Activated naive CD8-positive, alpha-beta T cell treated with anti-CD3 and anti-CD28 coated beads, Interleukin-2, amount 50 U/mL, for 24 hours (primary cell): ENCODE data around the gene TSEN34.
"Not testable (repeated sequence)": the region's sequence is repeated elsewhere in the genome, so short reads cannot be mapped to it uniquely, and the experiment has no call there.

Experiments used
- ATAC-seq: fragments of 150-1000 bp; cut with Tn5 transposase; one replicate; pipeline ENCODE4 v1.10.0; 2021
- DNase-seq: peaks from one replicate; pipeline ENCODE4 v3.0.0; 2021
- H3K27ac Mint-ChIP-seq: one replicate; pipeline ENCODE4 v1.8.0; 2021; ENCODE audit warnings: mild to moderate bottlenecking, mixed read lengths
- H3K27me3 Mint-ChIP-seq: one replicate; pipeline ENCODE4 v1.8.0; 2021; ENCODE audit warnings: mixed read lengths
- H3K36me3 Mint-ChIP-seq: one replicate; pipeline ENCODE4 v1.8.0; 2021; ENCODE audit warnings: low read depth, mixed read lengths
- H3K4me1 Mint-ChIP-seq: one replicate; pipeline ENCODE4 v1.8.0; 2021; ENCODE audit warnings: mixed read lengths
- H3K4me3 Mint-ChIP-seq: one replicate; pipeline ENCODE4 v1.8.0; 2021; ENCODE audit warnings: mild to moderate bottlenecking, moderate library complexity, mixed read lengths
- H3K9me3 Mint-ChIP-seq: one replicate; pipeline ENCODE4 v1.8.0; 2021; ENCODE audit warnings: mixed read lengths

TSEN34 gene

GRCh38 chr19:54189735-54190502 lies 1.2 kb upstream of the TSEN34 start:
- H3K27me3 Mint-ChIP-seq: no peaks in the 10 kb centered on the region

DNA sequence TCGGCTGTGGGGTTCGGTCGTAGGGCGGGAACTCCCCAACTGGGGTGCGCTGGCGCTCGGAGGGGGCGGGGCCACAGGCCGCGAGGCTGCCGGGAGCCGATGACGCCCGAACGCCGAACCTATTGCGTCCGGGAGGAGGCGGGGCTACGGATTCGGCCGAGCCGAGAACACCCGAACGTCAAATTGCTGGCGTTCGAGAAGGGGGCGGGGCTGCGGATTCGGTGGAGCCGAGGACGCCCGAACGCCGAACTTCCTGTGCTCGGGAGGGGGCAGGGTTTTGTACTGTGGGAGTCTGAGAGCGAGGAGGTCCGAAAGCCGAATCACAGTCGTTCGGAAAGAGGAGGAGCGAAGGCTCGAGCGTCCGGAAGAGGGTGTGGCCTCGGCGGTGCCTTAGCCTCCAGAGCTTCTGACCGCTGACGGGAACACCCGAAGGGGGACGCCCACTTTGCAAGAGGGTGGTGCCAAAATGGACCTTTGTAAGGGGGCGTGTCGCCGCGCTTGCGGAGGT lies 551 bp upstream of the TSEN34 start:
- Mint-ChIP-seq H3K4me3 (peak overlapping the region; percentile 85), H3K9me3 (no peaks in the 10 kb centered on the region), H3K36me3 (peaks cover 31% of the 10 kb centered on the region), H3K4me1 (peaks cover 32% of the 10 kb centered on the region), H3K27me3 (no peaks in the 10 kb centered on the region), H3K27ac (peak overlapping the region; percentile 98)
- ATAC-seq (peak; percentile 63), DNase-seq (peak; percentile 100)

More at GRCh38 chr19:54189735-54190502, 1.2 kb upstream of the TSEN34 start:
- Mint-ChIP-seq H3K4me1 (peaks cover 32% of the 10 kb centered on the region), H3K9me3 (no peaks in the 10 kb centered on the region), H3K36me3 (peaks cover 31% of the 10 kb centered on the region), H3K4me3 (peak overlapping the region; percentile 85), H3K27ac (peak overlapping the region; percentile 98)
- ATAC-seq (peak; percentile 62), DNase-seq (peak; percentile 100)

DNA sequence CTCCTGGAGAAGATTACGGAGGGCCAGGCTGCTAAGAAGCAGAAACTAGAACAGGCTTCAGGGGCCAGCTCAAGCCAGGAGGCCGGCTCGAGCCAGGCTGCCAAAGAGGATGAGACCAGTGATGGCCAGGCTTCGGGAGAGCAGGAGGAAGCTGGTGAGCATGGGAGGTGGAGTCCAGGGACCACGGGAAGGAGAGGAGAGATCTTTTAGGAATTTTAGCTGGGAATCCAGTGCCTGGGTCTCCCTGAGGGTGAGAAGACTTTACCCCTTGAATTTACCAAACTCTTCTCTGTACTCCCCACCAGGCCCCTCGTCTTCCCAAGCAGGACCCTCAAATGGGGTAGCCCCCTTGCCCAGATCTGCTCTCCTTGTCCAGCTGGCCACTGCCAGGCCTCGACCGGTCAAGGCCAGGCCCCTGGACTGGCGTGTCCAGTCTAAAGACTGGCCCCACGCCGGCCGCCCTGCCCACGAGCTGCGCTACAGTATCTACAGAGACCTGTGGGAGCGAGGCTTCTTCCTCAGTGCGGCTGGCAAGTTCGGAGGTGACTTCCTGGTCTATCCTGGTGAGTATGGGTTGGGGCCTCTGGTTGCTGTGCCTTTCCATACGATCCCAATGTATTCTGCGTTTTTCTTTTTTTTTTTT lies 824 bp downstream of the TSEN34 start:
- no peaks in the 10 kb centered on the region for H3K27me3 Mint-ChIP-seq
- peak overlapping the region; percentile 85 for H3K4me3 Mint-ChIP-seq
- H3K27ac Mint-ChIP-seq: peak overlapping the region; percentile 88
- DNase-seq (no peak), ATAC-seq (no peak)
- H3K9me3 Mint-ChIP-seq: no peaks in the 10 kb centered on the region
- peaks cover 30% of the 10 kb centered on the region for H3K4me1 Mint-ChIP-seq
- peaks cover 25% of the 10 kb centered on the region for H3K36me3 Mint-ChIP-seq

DNA sequence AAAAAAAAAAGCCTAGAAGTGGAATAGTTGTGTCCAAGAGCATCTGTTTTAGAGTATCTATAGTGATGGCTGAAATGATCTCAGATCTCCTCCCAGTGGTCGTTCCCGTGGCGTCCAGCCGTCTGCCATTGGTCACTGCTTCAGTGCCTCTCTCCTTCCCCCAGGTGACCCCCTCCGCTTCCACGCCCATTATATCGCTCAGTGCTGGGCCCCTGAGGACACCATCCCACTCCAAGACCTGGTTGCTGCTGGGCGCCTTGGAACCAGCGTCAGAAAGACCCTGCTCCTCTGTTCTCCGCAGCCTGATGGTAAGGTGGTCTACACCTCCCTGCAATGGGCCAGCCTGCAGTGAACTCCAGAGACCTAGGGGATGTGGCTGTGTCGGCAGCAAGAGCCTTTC lies 1.9 kb downstream of the TSEN34 start:
- H3K27me3 Mint-ChIP-seq: no peaks in the 10 kb centered on the region
- no peak for DNase-seq
- peak overlapping the region; percentile 21 for H3K4me3 Mint-ChIP-seq
- H3K9me3 Mint-ChIP-seq: no peaks in the 10 kb centered on the region
- H3K27ac Mint-ChIP-seq: no peak overlapping the region
- no peak for ATAC-seq
- H3K4me1 Mint-ChIP-seq: peaks cover 20% of the 10 kb centered on the region
- H3K36me3 Mint-ChIP-seq: peaks cover 20% of the 10 kb centered on the region

- DNase-seq, H3K27me3 Mint-ChIP-seq, H3K27ac Mint-ChIP-seq, ATAC-seq, H3K4me3 Mint-ChIP-seq, H3K9me3 Mint-ChIP-seq: not testable (repeated sequence)
- peaks cover 20% of the 10 kb centered on the region for H3K36me3 Mint-ChIP-seq
- peaks cover 25% of the 10 kb centered on the region for H3K4me1 Mint-ChIP-seq
Measured at GRCh38 chr19:54194463-54194862, 3.4 kb downstream of the TSEN34 start.

DNA sequence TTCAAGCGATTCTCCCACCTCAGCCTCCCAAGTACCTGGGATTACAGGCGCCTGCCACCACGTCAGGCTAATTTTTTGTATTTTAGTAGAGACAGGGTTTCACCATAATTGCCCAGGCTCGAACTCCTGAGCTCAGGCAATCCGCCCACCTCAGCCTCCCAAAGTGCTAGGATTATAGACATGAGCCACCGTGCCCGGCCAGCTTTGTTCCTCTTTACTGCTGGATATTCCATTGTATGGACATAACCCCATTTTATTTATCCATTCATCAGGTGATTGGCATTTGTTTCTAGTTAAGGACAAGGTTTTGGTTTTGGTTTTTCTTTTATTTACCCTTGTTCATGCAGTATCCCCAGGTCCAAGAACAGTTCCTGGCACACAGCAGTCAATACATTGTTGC lies 5.4 kb downstream of the TSEN34 start:
- peaks cover 5% of the 10 kb centered on the region for H3K27me3 Mint-ChIP-seq
- H3K36me3 Mint-ChIP-seq: peaks cover 31% of the 10 kb centered on the region
- no peak overlapping the region for H3K27ac Mint-ChIP-seq
- no peak overlapping the region for H3K4me3 Mint-ChIP-seq
- no peak for ATAC-seq
- DNase-seq: no peak
- H3K4me1 Mint-ChIP-seq: peaks cover 31% of the 10 kb centered on the region
- H3K9me3 Mint-ChIP-seq: no peaks in the 10 kb centered on the region

DNA sequence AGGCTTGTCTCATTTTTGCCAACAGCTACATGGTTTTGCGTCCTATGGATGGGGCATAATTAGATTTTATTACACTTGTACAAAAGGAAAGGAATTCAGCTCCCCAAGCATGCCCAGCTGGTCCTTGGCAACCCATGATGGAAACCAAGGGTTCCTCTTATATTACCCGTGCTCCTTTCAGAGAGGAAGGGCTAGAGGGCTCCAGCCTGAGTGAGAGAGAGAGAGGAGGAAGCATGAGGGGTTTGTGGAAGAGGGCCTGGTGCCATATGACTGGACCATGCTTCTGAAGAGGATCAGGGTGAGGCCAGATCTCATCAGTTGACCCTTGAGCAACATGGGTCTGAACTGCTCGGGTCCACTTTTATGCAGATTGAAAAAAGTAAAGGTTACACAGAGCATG lies 6.0 kb downstream of the TSEN34 start:
- Mint-ChIP-seq H3K9me3 (no peaks in the 10 kb centered on the region), H3K4me1 (peaks cover 31% of the 10 kb centered on the region), H3K36me3 (peaks cover 37% of the 10 kb centered on the region), H3K27ac (no peak overlapping the region), H3K4me3 (no peak overlapping the region), H3K27me3 (peaks cover 5% of the 10 kb centered on the region)
- no peak for ATAC-seq
- DNase-seq: no peak

DNA sequence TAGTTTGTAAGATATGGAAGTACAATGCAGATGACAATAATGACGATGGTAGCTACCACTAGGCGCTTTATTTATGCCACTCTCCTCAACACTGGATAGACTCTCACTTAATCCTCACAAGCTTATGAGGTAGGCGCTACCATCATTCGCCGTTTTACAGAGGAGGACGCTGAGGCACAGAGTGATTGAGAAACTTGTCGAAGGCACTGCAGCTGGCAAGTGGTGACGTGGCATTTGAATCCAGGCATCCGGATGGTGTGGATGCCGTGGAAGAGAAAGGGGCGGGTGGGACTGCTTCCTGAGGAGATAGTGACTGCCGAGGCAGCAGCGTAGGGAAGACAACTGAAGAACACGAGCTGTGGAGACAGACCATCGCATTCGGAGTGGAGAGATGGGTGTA lies 8.3 kb downstream of the TSEN34 start:
- H3K9me3 Mint-ChIP-seq: no peaks in the 10 kb centered on the region
- peaks cover 46% of the 10 kb centered on the region for H3K4me1 Mint-ChIP-seq
- H3K27me3 Mint-ChIP-seq: peaks cover 5% of the 10 kb centered on the region
- H3K27ac Mint-ChIP-seq: peak overlapping the region; percentile 89
- no peak for ATAC-seq
- peaks cover 45% of the 10 kb centered on the region for H3K36me3 Mint-ChIP-seq
- H3K4me3 Mint-ChIP-seq: peak overlapping the region; percentile 95
- no peak for DNase-seq

DNA sequence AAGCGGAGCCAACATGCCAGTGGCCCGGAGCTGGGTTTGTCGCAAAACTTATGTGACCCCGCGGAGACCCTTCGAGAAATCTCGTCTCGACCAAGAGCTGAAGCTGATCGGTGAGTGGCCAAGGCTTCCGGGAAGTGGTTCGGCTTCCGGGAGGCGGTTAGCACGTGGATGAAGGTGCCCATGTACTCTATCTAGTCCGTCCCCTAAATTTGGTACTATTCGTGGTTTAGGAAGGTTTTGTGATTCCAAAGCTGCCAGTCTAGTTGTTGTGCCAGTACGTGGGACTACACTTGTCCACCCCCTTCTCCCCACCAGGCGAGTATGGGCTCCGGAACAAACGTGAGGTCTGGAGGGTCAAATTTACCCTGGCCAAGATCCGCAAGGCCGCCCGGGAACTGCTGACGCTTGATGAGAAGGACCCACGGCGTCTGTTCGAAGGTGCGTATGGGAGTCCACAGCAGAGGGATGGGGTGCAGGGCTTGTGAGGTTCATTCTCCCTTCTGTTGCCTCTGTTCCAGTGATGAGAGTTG lies 10.1 kb downstream of the TSEN34 start:
- DNase-seq (peak; percentile 22), ATAC-seq (no peak)
- Mint-ChIP-seq H3K4me3 (peak overlapping the region; percentile 95), H3K9me3 (no peaks in the 10 kb centered on the region), H3K27ac (peak overlapping the region; percentile 100), H3K27me3 (peaks cover 5% of the 10 kb centered on the region), H3K4me1 (peaks cover 65% of the 10 kb centered on the region), H3K36me3 (peaks cover 56% of the 10 kb centered on the region)

GRCh38 chr19:54201980-54202379 lies 10.9 kb downstream of the TSEN34 start:
- Mint-ChIP-seq H3K36me3 (peaks cover 63% of the 10 kb centered on the region), H3K4me3 (peak overlapping the region; percentile 95), H3K9me3 (no peaks in the 10 kb centered on the region), H3K4me1 (peaks cover 71% of the 10 kb centered on the region), H3K27ac (peak overlapping the region; percentile 100), H3K27me3 (peaks cover 5% of the 10 kb centered on the region)
- ATAC-seq (no peak), DNase-seq (no peak)

DNA sequence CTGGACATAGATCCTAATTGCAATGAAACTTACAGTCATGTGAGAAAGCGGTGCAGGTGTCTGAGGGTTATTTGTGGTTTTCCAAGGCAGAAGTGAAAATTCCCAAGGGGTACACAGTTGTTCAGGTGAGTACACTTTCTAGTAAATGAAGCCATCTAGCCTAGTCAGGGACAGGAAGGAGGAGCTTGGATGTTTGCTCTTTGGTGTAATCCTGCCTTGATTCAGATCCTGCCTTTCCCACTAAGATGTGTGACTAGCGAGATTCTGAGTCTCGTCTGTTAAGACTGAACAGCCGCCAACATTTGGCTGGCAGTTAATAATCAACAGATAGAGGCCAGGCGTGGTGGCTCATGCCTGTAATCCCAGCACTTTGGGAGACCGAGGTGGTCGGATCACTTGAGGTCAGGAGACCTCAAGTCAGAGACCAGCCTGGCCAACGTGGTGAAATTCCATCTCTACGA lies 12.1 kb downstream of the TSEN34 start:
- DNase-seq (no peak), ATAC-seq (no peak)
- no peaks in the 10 kb centered on the region for H3K9me3 Mint-ChIP-seq
- H3K4me3 Mint-ChIP-seq: peak overlapping the region; percentile 95
- H3K27me3 Mint-ChIP-seq: peaks cover 5% of the 10 kb centered on the region
- peaks cover 83% of the 10 kb centered on the region for H3K4me1 Mint-ChIP-seq
- peak overlapping the region; percentile 100 for H3K27ac Mint-ChIP-seq
- H3K36me3 Mint-ChIP-seq: peaks cover 75% of the 10 kb centered on the region

- DNase-seq: no peak
- Mint-ChIP-seq H3K27ac (peak overlapping the region; percentile 100), H3K9me3 (no peaks in the 10 kb centered on the region), H3K4me3 (peak overlapping the region; percentile 95), H3K4me1 (peaks cover 90% of the 10 kb centered on the region), H3K27me3 (peaks cover 5% of the 10 kb centered on the region), H3K36me3 (peaks cover 80% of the 10 kb centered on the region)
- ATAC-seq: no peak
Measured at GRCh38 chr19:54204767-54205468, 13.8 kb downstream of the TSEN34 start.

- Mint-ChIP-seq H3K4me1 (peaks cover 98% of the 10 kb centered on the region), H3K27ac (peak overlapping the region; percentile 94), H3K36me3 (peaks cover 80% of the 10 kb centered on the region), H3K9me3 (peaks cover 3% of the 10 kb centered on the region), H3K4me3 (peak overlapping the region; percentile 95), H3K27me3 (no peaks in the 10 kb centered on the region)
- ATAC-seq (no peak), DNase-seq (no peak)
Measured at GRCh38 chr19:54206030-54206830, 15.1 kb downstream of the TSEN34 start.

DNA sequence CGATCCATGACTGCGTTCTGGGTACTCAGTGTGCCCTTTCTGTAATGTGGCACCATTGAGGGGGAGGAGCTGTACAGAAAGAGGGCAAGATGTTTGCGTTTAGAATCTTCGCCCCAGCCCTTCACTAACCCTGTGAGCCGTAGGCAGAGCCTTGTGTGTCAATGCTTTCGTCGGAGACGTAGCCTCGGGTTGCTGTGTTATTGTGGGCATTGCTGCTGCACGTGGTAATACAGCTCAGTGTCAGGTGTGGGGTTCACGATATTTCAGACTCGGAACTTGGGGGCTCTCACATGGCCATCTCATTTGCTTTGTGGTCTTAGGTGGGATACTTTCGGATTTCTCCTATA lies 15.7 kb downstream of the TSEN34 start:
- Mint-ChIP-seq H3K9me3 (peaks cover 4% of the 10 kb centered on the region), H3K4me3 (peak overlapping the region; percentile 95), H3K27ac (peak overlapping the region; percentile 94), H3K27me3 (no peaks in the 10 kb centered on the region), H3K36me3 (peaks cover 74% of the 10 kb centered on the region), H3K4me1 (peaks cover 96% of the 10 kb centered on the region)
- DNase-seq (no peak), ATAC-seq (no peak)
